ENCODE measurements around the gene ANKS1B.
A peak's percentile ranks its signal among the peaks of the same experiment; 100 is the strongest.

ANKS1B gene

DNA sequence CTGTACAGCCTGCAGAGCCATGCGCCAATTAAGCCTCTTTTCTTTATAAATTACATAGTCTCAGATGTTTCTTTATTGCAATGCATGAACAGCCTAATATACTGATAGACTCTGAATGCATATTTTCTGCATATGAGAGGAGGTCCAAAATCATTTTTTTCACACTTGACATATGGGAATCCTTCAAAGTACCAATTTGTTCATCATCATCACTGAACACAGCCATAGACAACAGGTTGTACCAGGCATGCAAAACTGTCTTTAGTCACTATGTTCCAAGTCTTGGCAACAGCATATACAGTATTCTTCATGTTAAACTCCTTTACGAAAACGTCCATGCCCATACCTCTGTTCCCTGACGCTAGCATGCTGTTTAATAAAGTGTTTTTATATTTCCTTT is 807.9 kb downstream of the ANKS1B start:
- no peak for DNase-seq (ENCODE audit: low spot score)

DNA sequence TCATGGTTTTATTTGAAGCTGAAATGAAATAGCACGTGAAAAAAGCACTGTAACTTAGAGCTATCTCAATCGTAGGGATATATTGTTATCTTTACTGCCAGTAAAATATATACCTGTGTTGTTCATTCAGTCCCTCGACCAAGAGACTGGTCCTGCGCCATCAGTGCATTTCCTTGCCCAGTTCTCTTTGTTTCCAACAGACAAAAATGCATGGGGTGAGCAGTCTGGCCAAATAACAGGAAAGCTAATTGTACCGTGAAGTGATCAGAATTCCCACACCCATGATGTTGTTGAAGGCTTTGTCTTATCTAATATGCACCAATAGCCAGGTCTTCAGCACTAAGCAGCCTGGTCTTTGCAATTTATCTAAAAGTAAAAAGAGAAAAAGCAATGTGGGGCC is 814.3 kb downstream of the ANKS1B start:
- DNase-seq (ENCODE audit: low spot score) = no peak

DNA sequence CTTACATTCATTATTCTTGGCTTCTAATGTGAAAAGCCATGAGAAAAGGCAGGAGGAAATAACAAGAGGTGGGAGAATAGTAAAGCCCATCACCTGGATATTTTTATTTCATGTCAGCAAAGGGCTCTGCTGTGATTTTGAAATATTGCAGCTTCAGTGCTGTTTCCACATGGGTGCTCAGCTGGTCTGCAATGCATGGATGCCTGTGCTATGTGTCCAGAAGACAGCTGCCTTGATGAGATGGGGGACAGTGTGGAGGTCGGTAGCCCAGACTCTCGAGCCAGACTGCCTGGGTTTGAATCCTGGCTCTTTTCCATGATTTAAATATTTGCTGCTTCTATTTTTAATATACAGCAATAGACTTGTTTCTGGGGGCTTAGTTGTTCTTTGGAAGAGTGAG is 814.7 kb downstream of the ANKS1B start:
- DNase-seq (ENCODE audit: low spot score) = no peak

DNA sequence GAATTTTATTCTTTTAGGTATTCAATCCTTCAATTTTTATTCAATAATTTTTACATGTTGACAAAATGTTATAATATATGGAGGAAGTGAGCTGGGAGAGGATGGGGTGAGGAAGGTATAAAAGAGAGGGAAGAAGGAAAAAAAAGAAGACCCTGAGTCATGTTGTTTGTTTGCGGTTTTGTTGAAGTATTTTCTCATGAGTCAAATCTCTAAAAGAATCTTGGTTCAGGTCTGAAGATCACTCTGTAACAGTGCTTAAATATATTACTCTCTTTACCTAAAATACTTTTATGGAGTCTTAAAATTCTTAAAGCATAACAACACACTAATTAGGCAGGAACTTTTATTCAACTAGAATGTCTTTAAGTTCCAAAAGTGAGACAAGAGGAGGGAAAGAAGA is 826.8 kb downstream of the ANKS1B start:
- DNase-seq (ENCODE audit: low spot score) = no peak

DNA sequence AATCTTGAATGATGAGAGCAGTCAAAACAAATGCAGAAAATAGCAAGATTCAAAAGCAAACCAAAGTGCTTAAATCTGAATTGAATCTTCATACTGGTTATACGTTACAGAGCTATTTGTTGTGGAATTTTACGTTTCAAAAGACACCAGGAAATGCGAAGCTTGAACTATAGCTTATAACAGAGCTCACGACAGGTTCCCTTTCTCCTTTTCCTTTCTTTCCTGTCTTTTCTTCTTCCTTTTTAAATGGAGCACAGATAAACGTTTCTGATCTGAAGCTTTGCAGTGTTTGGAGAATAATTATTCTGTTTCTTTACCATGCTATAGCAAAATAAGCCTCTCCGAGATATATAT is 829.8 kb downstream of the ANKS1B start:
- DNase-seq (ENCODE audit: low spot score) = no peak

GRCh38 chr12:99154216-99154982 is 830.3 kb downstream of the ANKS1B start:
- DNase-seq (ENCODE audit: low spot score) = no peak

GRCh38 chr12:99153293-99153692 is 831.4 kb downstream of the ANKS1B start:
- DNase-seq (ENCODE audit: low spot score) = no peak

GRCh38 chr12:99152337-99152736 is 832.4 kb downstream of the ANKS1B start:
- DNase-seq (ENCODE audit: low spot score) = no peak

GRCh38 chr12:99151744-99152143 is 833.0 kb downstream of the ANKS1B start:
- no peak for DNase-seq (ENCODE audit: low spot score)

- no peak for DNase-seq (ENCODE audit: low spot score)
These were observed 837.6 kb downstream of the ANKS1B start for GRCh38 chr12:99147130-99147529.

GRCh38 chr12:99146730-99147129 is 838.0 kb downstream of the ANKS1B start:
- peak; percentile 36 for DNase-seq (ENCODE audit: low spot score)

GRCh38 chr12:99146185-99146584 is 838.6 kb downstream of the ANKS1B start:
- no peak for DNase-seq (ENCODE audit: low spot score)

GRCh38 chr12:99142651-99143050 is 842.1 kb downstream of the ANKS1B start:
- no peak for DNase-seq (ENCODE audit: low spot score)

DNA sequence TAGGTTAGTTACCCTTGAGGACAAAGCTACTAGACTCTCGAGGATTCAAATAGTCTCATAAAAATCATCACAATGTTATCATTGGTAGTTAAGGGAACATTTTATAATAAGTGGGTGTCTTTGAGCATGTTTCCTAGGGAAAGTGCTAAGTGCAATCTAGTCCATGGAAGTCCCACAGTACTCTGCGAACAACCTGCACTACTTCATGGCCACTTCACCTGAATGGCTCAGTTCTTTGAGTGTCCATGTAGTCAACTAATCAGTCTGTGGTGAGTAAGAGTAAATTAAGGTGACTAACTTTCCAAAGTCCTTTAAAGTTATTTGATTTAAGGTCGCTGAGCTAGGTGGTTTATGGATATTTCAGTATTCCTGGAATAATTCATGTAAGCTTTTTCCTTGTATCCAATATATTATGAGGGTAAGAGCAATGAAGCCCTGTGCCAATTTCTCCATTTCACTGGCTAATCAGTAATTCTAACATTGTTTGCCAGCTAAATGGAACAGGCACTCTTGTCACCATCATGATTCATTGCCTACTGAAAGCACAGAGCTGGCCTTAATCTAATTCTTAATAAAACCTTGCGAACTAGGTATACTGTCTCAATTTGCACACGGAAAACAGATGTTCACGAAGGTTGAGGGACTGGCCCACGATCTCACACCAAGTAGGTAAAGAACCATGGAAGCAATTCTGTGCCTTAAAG is 844.6 kb downstream of the ANKS1B start:
- DNase-seq (ENCODE audit: low spot score) = no peak

GRCh38 chr12:99138393-99138792 is 846.3 kb downstream of the ANKS1B start:
- no peak for DNase-seq (ENCODE audit: low spot score)

- DNase-seq (ENCODE audit: low spot score) = no peak
These were observed 847.4 kb downstream of the ANKS1B start for GRCh38 chr12:99137124-99137855.

DNA sequence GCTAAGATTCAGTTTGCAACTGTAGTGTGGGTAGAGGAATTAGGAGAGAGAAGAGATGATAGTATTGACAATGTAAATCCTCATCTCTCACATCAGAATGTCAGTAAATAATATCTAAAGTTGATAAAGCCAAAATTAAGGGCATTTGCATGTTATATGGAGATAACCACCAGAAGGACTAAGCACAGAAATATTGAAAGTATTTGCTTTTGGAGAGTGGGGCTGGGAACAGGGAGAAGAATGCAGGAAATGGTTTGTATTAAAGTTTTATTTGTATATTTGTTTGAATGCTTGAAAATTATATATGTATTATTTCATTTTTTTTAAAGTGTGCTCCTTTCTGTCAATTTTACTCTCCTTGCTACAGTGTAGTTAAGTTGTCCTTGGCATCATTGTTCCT is 848.2 kb downstream of the ANKS1B start:
- no peak for DNase-seq (ENCODE audit: low spot score)

GRCh38 chr12:99135376-99135775 is 849.4 kb downstream of the ANKS1B start:
- no peak for DNase-seq (ENCODE audit: low spot score)

- no peak for DNase-seq (ENCODE audit: low spot score)
These were observed 851.3 kb downstream of the ANKS1B start for GRCh38 chr12:99133401-99133800.

- no peak for DNase-seq (ENCODE audit: low spot score)
These were observed 853.0 kb downstream of the ANKS1B start for GRCh38 chr12:99131751-99132199.

DNA sequence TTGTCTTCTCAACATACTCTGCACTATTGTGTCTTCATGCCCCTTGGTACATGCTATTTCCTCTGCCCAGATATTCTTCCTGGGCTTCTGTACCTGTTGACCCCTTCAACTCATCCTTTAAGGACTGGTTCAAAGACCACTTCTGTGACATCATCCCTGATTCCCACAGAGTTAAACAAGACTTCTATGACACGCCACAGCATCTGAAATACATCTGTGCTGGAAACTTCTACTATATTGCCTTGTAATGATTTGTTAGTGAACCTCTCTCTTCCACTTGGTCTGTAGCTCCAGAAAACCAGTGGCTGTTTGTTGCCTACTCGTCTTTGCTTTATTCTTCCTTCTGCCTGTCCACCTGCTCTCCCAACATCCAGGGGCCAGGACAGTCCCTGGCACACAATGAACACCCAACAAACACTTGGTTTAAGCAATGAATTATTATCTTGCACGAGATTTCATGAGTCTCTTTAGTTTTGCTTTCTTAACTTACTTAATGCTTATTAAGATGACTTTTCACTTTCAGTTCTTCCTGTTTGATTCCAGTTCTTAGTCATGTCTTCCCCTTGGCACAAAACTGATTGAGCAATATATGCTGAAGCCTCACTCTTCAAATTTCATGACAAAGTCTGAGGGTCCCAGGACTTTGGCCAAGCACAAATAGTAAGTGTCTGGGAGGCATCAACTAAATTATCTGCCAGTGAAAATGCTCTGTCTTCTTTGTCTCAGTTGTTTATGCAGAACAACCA is 853.8 kb downstream of the ANKS1B start:
- no peak for DNase-seq (ENCODE audit: low spot score)

DNA sequence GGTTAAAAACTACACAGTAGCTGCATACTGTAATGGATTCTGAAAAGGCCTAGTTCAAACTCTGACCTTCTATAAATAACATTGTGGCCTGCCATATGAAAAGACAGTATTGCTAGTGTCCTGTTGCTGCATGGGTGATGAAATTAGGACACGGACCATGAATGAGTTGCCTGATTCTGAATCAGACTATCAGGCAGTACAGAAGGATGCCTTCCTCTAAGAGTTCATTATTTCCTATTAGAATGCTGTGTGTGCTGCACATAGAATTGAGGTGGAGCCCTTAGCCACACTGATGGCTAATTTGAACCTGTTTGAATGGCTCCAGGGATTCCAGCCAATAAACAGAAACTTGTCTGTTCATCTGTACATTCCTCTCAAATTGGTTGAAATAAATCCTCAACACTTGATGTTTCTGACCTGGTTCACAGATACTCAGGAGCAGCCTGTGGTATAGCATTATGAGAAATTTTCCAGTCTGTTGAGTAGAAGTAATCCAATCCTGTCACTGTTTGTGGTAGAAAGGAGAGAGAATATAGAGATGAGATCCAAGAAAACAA is 856.4 kb downstream of the ANKS1B start:
- DNase-seq (ENCODE audit: low spot score) = no peak
